DMS153 treated with DMSO at 0.1 percent for 48 hours (cell line): ENCODE results near the gene TRAF2.
"Not testable (repeated sequence)": the region's sequence is repeated elsewhere in the genome, so short reads cannot be mapped to it uniquely, and the experiment has no call there.

Experiments
- DNase-seq: peaks from one replicate; lab custom pipeline; 2025; ENCODE audit not compliant: unreplicated experiment; lab: John Stamatoyannopoulos, UW

TRAF2 gene

GRCh38 chr9:136885950-136886578 is at the start of gene TRAF2:
TRAF2 (plus strand) TSS chr9:136886516; CDS start chr9:136898741, 12,225 bp downstream.
- DNase-seq: peak; percentile 94

DNA sequence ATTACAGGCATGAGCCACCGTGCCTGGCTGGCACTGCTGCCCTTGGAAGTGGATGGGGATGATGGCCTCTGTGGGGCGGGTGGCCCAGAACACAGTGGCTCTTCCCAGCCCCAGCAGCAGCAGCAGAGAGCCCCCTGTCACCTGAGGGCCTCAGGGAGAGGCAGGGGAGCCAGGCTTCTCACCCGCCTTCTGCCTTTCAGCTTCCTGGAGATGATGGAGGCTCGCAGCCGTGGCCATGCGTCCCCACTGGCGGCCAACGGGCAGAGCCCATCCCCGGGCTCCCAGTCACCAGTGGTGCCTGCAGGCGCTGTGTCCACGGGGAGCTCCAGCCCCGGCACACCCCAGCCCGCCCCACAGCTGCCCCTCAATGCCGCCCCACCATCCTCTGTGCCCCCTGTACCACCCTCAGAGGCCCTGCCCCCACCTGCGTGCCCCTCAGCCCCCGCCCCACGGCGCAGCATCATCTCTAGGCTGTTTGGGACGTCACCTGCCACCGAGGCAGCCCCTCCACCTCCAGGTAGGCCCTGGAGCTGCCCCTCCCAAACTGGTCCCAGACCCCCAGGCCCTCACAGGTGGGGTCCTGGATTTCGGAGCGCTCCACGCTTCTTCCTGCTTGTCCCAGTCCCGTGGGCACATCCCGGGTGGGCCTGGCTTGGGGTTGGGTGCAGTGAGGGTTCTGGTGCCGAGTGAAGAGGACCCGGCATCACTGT is 49.0 kb upstream of the TRAF2 start:
- DNase-seq: no peak

DNA sequence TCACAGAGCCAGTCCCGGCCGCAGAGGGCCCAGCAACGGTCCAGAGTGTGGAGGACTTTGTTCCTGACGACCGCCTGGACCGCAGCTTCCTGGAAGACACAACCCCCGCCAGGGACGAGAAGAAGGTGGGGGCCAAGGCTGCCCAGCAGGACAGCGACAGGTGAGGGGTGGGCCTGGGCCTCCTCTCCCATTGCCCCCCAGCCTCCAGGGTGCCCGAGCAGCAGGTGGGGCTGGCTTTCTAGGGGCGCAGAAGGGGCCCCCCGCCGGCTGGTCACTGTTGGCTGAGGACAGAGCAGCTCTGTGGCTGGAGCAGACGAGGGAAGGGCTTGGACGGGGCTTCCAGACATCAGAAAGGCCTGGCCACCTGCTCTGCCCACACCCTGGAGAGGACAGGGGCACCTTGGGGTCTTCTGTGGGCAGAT is 48.4 kb upstream of the TRAF2 start:
- DNase-seq: not testable (repeated sequence)

DNA sequence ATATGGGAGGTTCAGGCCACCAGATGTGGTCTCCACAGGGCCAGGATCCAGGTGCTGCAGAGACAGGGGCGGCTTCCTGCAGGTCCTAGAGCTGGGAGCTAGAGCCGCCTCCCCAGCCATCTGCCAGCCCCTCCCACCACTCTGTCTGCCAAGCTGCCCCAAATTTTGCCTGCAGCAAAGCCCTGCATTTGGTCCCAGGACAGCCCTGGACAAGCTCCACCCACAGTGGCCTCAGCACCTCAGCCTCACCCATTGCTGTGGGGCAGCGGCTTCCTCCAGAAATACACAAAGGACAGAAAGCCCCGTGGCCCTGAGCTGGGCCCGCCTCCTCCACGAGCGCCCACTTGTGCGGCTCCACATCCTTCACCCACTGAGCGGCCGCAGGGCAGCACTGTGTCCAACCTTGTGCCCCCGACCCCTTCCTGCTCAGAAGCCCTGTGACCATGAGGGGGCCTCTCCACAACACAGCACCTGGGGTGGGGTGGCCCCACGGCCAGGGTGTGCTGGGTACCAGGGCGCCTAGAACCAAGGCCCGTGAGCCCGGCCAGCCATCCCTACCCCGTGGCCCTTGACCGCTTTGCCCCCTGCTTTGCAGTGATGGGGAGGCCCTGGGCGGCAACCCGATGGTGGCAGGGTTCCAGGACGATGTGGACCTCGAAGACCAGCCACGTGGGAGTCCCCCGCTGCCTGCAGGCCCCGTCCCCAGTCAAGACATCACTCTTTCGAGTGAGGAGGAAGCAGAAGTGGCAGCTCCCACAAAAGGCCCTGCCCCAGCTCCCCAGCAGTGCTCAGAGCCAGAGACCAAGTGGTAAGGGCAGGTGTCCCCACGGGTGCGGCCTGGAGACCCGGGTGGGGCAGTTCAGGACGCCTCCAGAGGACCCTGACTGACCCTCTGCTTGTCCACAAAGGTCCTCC is 47.7 kb upstream of the TRAF2 start:
- DNase-seq: no peak

DNA sequence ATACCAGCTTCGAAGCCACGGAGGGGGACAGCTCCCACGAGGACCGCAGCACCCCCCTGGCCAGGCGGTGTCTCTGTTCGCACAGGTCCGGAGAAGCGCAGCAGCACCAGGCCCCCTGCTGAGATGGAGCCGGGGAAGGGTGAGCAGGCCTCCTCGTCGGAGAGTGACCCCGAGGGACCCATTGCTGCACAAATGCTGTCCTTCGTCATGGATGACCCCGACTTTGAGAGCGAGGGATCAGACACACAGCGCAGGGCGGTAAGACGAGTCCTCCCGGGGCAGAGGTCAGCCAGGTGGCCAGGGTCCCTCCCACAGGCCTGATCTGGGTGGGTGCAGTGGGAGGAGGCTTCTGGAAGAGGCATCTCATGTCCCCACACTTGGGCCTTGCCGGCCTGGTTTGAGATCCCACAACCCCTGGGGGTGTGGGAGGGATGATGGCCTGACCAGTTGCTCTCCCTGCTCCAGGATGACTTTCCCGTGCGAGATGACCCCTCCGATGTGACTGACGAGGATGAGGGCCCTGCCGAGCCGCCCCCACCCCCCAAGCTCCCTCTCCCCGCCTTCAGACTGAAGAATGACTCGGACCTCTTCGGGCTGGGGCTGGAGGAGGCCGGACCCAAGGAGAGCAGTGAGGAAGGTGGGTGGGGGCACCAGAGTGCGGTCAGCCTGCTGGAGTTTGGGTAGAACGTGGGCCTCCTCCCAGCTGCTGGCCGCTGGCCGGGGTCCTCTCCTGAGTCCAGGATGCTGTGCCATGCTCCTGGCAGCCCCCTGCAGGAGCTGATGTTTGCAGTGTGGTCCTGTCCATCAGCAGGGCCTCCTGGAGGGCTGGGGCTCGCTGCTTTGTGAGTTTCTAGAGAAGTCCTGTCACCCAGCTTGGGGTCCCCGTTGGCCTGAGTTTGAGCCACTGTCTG is 46.8 kb upstream of the TRAF2 start:
- DNase-seq: no peak

DNA sequence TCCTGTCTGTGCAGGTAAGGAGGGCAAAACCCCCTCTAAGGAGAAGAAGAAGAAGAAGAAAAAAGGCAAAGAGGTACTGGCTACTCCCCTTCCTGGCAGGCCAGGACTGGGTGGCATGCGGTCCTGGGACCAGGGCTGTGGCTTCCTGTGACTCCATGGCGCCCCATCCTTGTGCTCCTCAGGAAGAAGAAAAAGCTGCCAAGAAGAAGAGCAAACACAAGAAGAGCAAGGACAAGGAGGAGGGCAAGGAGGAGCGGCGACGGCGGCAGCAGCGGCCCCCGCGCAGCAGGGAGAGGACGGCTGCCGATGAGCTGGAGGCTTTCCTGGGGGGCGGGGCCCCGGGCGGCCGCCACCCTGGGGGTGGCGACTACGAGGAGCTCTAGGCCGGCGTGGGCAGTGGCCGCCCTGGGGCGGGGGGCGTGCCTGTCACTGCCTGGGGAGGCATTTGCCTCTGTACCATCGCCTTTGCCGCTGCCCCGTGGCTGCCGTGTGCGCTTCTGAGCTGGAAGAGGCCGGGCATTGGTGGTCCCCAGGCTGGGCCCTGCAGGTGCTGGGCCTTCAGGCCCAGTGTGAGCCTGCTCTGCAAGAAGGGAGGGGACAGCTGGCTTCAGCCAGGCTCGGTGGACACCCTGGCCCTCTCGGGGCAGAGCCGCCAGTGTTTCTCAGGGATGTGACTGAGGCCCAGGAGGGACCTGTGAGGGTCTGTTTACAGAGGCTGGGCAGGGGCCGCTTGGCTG is 46.0 kb upstream of the TRAF2 start:
- no peak for DNase-seq

DNA sequence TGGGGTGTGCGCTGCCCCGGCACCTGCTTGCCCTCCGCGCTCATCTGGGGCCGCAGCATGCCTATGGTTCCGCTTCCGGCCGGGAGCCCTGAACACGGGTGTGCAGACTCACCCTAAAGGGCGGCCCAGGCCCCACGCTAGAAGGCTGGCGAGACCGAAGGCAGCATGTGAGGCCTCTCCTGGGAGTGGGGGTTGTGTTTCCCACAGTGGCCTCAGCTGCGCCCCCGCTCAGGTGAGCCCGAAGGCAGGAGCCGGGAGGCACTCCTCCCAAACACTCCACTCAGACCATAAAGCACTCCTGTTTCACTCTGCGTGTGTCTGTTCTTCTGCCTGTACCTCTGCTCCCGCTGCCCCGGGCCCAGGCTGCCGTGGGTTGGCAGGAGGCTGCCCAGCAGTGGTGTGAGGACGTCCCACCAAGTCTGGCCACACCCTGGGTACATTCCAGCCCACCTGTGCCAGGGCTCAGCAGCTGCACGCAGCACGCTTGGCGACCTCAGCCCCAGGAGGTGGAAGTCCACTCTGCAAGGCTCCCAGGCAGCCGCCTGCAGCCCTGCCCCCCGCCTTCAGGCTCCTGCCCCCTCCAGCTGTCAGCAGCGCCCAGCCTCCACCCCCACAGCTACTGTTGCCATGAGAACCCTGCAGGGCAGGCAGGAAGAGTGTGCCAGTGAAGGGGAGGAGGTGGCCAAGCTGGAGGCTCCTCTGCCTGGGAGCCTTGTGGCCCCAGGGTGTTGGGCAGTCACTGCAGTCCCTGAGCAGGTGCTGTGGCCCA is 45.3 kb upstream of the TRAF2 start:
- DNase-seq: peak; percentile 60

DNA sequence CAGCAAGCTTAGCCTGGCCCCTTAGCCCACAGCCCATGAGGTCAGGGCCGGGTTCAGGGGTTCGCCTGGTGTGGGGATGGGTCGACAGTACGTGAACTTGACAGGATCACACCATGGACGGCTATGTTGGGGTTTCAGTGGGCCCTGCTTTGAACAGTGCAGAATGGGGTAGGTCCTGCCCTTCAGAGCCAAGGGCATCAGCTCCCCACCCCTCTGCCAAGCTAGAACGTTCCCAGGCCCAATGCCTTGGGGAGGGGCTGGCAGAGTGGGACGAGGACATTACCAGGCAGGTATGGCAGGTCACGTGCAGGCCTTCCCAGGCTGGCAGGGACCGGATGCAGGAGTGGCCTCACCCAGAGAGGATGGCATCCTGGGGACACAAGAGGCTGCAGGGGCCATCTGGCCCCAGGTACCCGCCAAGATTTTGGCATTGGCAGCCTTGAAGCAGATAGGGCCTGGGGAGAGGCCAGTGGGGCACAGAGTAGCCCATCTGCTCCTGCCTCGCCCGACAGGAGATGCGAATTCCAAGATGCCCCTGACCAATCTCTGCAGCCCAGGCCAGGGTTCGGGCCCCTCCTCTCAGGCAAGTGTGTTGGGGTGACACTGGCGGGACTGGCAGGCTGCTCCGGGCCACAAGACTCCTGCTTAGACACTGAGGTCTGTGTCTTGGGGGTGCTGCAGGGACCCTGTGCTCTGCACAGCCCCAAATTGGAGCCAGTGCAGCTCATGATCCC is 44.5 kb upstream of the TRAF2 start:
- peak; percentile 24 for DNase-seq

- peak; percentile 31 for DNase-seq
Observed at GRCh38 chr9:136842380-136842948, 43.9 kb upstream of the TRAF2 start, which contains the start of gene AJM1. AJM1 (plus strand) TSS chr9:136842478; CDS start chr9:136844415, 1,937 bp downstream.

DNA sequence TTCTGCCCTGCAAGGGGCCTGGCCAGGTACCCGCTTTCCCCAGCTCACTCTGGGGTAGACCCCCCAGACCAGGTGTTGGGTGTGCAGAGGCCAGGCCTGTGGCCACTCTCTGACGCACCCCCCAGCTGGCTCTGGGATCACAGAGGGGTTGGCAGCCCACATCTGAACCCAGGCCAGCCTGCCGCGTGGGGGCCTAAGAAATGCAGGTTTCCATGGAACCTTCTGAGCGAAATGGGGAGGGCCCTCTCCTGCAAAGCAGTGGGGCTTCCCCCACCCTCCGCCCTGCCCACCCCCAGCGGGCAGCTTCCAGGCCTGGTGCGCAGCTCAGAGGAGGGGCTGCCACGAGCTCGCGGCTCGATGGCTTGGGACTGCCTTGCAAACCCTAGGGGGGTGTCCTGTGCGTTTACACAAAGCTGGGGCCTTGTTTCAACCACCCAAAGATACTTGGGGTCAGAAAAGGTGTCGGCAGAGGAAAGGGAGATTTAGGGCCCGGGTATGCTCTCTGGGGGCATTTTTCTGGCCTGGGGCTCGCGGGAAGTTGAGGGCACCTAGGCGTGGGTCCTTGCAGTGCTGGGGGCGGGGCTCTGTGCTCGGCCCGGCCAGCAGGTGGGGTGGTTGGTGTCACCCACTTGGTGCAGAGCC is 43.0 kb upstream of the TRAF2 start:
- not testable (repeated sequence) for DNase-seq

DNA sequence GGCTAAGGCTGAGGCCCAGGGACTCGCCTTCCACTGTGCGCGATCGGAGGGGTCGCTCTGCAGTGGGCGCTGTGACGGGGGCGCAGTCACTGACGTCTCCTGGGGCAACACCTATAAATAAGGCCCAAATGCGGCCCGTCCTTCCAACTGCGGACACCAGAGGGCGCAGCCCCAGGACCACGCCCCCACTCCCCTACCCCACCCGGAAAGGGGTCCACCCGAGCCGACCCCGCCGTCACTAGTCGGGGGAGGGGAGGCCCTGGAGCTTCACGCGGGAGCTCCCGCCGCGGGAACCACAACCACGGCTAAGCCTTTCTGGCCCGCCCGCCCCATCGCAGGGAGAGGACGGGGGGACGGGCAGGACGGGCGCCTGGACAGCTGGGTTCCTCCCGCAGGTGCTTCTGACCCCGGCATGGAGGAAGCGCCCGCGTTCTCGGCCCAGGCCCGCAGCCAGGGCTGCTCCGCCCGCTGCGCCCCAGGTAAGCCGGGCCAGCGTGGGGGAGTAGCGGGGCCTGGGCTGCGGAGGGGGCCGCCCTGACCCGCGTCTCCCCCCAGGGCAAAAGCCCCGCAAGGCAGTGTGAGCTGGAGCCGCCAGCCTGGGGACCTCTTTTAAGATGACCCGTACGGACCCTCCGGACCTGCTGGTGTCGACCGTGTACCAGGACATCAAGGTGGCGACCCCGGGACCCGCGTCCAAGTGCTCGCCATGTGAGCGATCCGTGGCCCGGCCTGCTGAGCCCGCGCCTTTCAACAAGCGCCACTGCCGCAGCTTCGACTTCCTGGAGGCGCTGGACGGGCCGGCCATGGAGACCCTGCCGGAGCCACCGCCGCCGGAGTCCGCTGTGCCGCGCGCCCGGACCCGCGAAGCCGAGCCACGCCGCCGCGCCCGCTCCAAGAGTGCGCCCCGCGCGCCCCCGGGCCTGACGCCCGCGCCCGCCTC is 42.2 kb upstream of the TRAF2 start:
- DNase-seq: not testable (repeated sequence)

DNA sequence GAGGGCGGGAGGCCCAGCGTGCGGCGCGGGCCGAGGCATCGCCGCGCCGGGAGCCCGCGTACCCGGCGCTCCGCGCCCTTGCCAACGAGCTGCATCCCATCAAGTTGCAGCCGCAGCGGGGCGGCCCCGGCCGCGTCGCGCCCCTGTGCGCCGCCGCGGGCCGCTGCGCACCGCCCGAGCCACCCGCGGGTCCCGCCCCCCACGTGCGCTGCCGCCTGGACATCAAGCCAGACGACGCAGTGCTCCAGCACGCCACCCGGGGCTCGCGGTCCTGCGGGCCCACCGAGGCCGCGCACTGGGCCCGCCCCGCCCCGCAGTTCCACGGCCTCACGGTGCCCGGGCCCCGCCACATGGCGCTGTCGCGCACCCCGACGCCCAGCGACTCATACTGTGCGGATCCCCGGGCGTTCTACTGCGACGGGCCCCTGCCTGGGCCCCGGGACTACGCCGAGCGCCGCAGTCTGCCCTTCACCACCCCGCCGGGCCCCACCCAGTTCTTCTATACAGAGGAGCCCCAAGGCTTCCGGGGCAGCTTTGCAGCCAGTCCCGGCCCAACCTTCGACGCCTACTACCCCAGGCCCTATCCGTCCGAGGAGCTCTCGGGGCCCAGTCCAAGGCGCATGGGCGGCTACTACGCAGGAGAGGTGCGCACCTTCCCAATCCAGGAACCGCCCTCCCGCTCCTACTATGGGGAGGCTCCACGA is 41.4 kb upstream of the TRAF2 start:
- DNase-seq: no peak

DNA sequence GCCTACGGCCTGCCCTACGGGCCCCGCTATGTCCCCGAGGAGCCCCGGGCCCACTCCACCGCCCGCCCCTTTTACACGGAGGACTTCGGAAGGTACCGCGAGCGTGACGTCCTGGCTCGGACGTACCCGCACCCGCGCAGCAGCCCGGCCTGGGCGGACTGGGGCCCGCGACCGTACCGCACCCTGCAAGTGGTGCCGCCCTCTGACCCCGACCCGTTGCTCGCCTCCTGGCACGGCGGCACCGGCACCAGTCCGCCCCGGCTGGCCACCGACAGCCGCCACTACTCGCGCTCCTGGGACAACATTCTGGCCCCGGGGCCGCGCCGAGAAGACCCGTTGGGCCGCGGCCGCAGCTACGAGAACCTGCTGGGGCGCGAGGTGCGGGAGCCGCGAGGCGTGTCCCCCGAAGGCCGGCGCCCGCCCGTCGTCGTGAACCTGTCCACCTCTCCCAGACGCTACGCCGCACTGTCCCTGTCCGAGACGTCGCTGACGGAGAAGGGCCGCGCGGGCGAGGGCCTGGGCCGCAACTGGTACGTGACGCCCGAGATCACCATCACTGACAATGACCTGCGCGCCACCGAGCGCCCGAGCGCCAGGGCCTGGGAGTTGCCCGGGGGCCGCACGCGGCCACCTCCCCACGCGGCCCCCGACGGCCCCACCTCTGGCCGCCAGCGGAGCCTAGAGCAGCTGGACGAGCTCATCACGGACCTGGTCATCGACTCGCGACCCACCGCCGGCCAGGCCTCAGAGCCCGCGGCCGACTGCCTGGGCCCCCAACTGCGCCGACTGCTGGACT is 40.7 kb upstream of the TRAF2 start:
- no peak for DNase-seq

GRCh38 chr9:136846376-136847087 is 39.8 kb upstream of the TRAF2 start:
- DNase-seq: no peak
